ENCODE data around the gene NAGA.

GRCh38 chr22:42079319-42080251 is 9.0 kb upstream of the NAGA start, which contains the start of gene SMDT1:
- TF ChIP-seq CTCF (IDR thresholded peaks at IDR 0.05) (no peak), POLR2AphosphoS5 (IDR thresholded peaks at IDR 0.05) (peak; percentile 81 to 97 (median 89)), POLR2A (IDR thresholded peaks at IDR 0.05) (peak in 2 of 4 donors; percentile 52 to 73), EP300 (IDR thresholded peaks at IDR 0.05) (no peak)
